GM19193 (cell line): ENCODE measurements around the gene HEXA.

Experiments used
- POLR2A ChIP-seq: IDR thresholded peaks from 4 replicates; pipeline ENCODE4 v1.6.1; 2011; ENCODE audit not compliant: insufficient read depth, insufficient read length; ENCODE audit errors: extremely low read depth

HEXA gene

DNA sequence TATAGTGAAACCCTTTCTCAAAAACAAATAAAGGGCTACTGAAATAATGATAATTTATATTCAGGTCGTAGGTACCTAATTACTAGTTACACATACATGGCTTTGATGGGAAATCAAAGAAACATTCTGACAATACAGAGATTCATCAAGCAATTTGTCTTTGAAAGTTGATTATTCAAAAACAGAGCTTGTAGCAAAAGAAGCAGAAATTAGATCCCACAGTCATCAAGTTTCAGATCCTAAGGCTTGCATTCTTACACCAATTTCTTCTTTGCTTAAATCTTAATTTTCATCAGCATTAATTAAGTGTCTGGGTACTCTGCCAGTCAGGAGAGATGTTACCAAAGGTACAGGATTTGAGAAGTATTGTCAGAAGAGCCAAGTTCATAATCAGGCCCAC lies 1.5 kb upstream of the HEXA start:
- TF ChIP-seq POLR2A, result no peak

DNA sequence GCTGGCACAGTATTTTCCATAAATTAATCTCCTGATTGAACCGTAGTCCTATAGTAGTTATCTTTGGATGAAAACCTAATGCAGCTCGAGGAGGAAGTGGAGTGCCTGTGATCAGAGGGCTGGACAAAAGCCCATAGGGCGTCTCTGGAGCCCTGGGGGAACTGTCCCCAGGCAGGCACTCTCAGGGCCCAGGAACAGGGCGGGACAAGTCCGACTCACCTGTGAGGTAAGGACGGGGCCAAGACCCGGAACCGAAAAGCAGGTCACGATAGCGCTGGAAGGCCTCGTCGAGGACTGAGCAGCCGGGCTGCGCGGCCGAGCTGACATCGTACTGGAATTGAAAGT lies 341 bp downstream of the HEXA start:
- TF ChIP-seq POLR2A, result no peak

DNA sequence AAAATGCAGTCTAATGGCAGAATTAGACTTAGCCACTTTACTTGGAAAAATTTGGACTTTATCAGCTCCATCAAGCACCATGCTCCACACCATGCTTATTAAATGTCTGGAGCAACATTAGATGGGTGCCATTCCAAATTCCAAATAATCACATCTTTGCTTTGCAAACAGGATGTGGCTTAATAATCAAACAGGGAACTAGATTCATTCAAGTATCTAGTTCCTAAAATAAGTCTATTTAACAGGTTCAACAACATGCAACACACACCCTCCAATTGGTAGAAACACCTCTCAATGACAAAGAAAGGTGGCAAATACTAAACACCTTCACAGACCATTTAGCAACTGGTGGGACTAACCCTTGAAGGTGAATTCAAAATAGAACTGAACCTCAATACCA lies 3.5 kb downstream of the HEXA start:
- TF ChIP-seq POLR2A, result no peak

DNA sequence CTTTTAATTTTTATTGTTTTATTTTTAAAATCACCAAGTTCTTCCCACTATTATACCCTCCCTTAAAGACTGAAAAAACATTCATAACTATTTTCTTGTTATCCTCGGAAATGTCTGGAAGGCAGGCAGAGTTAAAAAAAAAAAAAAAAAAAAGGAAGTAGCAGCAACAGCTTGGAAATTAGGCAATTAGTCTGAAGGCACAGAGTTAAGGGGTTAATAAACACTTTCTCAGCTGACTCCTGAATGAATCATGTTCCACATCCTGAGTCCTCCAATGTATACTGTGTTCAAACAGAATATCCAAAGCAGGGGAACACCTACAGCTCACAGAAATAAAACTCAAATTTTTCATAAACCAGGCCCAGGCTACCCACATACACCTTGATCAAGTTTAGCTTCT lies 5.8 kb downstream of the HEXA start:
- no peak for TF ChIP-seq POLR2A

DNA sequence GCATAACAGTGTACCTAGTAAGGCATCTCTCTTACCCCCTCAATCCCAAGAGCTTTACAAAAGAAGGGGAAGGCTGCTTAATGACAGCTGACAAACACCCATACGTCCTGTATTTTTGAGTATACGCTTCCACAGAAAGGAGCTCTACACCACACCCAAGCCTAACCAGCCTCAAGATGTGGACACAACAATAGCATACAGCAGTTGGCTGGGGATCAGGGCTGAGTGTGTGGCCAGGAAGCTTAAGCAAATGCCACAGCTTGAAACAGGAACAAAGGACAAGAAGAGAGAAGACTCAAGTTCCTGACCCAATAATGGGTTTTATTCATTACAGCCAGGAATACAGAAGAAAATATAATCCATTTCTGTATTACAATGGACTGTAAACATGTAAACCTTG lies 6.9 kb downstream of the HEXA start:
- TF ChIP-seq POLR2A, result no peak

DNA sequence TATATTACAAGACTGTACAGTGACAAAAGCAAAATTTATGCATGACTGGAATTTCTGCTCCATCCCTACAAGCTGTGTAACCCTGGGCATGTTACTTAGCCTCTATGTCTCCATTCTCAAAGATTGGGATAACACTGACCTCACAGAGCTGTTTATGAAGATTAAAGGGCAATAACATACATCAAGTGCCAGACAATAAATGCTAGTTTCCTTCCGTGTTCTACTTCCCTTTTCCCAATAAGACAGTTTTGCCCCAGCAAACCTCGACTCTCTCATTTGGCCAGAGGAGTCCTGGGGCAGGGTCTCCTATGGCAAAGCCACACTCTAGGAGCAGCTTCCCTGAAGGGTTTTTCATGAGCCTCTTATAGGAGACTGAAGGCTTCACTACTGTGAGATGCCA lies 7.5 kb downstream of the HEXA start:
- no peak for TF ChIP-seq POLR2A

DNA sequence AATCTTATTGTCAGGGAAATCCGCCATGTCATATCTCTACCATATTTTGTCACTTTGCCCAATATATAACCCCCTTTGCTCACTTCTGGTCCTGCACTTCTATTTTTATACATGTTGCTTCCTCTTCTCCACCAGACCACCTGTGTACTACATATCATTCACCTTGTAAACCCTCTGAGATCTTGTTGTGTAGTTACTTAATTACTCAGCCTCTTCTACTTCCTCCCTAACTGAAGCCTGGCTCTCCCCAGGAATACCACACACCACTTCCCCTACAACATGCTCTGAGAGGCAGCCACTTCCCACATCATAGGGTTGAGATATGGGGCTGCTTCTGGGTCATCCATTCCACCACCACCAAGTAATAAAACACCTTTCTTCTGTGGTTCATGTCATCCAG lies 10.0 kb downstream of the HEXA start:
- no peak for TF ChIP-seq POLR2A

DNA sequence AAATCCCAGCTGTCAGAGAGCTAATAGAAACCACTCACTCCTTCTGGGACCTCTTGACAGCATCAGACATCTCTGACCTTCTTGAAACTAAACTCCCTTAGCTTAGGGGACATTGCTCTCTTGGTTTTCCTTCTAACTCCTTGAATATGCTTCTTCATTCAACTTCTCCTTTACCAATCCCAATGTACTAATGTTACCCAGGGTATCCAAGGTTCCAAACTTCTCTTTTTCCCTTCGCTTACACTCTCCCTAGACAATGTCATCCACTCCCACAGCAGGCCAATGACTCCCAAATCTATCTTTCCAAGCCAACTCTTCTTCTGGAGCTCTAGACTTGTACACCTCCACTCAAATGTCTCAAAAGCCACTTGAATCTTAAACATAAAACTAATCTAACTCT lies 14.6 kb downstream of the HEXA start:
- no peak for TF ChIP-seq POLR2A

DNA sequence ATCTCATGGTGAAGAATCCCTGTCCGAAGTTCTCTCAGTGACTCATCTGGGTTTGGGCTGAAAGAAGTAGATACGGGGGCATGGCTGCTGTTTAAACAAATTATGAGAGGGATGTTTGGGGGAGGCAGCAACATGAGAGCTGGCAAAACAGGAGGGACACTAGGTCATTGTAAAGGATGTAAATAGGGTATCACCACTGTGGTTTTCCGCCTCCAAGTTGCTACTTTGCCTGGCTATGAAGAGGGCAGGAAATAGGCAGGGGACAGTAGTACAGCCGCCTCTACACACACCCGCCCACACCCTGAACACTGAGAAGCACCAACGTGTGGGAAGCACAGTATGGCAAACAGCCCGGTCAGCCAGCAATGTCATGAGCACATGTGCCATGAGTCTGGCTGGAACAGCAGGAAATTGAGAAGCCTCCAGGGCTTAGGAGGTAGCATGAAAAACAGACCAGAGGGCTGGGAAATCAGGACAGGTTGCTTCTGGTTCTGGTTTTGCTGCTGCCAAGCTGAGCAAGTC lies 17.1 kb downstream of the HEXA start:
- no peak for TF ChIP-seq POLR2A

DNA sequence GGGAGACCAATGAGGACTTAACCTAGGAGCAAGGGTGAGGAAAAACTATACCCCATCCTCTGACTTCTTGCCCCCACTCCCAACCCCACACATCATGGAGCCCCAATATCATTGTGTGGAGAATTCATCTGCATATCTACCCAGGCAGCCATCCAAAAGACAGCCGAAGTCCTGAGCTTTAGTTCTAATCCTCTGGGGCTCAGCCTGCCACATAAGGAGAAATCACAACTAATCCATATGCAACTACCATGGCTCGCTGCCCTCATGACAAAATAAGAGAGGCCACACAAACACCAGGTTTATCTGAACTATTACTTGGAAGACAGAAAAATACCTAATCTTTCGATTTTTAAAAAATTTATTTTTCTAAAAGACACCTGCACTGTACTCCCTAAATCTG lies 17.7 kb downstream of the HEXA start:
- TF ChIP-seq POLR2A, result no peak

DNA sequence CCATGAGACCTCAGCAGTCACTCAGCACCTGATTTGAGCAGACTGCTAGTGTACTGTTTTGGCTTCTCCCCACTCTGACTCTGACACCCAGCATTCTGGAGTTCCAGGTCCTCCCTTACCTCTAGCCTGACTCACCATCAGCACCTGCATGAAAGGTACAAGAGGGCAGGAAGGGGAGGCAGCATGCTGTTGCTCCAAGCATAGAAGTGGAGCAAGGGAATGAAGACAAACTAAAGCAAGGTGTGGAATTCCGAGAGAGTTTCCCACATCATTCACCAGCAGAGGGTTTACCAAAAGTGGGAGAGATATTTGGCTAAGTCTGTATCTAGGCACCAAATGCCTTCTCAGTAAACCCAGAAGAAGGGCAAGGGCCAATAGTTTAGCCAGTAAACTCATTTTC lies 21.3 kb downstream of the HEXA start:
- no peak for TF ChIP-seq POLR2A

DNA sequence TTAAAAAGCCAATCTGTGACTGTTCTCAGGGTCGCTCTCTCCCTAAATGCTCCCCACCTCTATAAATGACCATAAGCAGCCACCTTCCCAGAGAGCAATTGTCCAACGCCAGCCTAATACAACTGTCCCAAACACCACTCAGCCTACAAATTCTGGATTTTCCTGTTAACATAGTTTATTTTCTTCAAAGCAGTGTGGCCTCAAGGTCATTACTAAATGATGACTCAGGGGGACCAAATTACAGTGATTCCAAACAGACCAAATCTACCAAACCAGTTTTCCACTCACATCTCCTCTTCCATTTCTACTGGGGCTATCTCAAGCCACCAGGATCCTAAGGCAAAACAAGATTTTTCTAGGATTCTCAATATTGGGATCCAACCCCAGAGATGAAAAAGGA lies 22.5 kb downstream of the HEXA start:
- no peak for TF ChIP-seq POLR2A

DNA sequence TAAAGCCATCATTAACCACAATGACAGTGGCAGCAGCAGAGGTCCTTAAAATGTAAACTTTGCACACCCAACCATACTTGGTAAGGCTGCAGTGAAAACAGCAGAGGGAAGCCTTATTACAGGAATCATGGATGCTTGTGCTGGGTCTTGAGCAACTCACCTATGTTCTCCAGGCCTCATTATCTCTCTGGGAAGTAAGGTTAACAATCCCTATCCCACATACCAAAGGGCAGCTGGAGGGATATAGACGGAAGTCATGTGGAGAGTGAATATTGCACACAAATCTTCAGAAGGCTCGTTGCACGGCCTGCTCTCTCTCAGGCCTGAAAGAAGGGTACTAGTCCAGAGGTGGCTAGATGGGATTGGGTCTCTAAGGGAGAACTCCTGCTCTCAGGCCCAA lies 30.0 kb downstream of the HEXA start:
- TF ChIP-seq POLR2A, result no peak

DNA sequence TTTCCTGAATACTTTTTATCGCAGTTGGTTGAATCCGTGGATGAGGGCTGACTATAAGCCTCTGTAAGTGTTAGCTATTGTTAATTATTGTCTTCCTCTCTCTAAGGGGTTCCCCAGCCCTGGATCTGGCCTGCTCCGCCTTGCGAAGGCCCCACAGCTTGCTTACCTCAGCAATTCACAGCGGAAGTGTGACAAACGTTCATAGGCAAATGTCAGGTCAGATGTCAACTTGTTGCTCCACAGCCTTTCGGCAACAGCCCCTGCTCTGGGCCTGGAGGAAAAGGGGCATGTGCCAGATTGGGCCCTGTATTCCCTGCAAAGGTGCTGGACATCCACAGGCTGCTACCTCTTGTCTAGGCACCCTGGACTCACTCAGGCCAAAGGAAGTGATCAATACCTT lies 30.5 kb downstream of the HEXA start:
- TF ChIP-seq POLR2A, result no peak

DNA sequence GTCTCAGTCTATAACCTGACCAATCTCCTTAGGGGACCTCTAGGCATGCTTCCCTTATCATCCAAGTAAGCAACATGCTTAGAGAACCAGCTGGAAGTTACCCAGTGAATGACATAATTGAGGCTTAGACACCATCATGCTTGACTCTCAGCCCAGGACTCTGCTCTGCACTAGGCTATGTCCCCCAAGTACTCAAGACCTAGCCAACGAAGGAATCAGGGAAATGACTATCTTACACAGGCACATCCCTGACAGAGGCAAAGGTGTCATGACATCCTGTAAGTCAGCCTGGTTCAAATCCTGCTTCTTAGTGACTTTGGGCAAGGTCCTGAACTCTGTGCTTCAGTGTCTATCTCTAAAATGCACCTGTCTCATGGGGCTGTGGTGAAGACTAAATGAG lies 31.2 kb downstream of the HEXA start:
- no peak for TF ChIP-seq POLR2A

DNA sequence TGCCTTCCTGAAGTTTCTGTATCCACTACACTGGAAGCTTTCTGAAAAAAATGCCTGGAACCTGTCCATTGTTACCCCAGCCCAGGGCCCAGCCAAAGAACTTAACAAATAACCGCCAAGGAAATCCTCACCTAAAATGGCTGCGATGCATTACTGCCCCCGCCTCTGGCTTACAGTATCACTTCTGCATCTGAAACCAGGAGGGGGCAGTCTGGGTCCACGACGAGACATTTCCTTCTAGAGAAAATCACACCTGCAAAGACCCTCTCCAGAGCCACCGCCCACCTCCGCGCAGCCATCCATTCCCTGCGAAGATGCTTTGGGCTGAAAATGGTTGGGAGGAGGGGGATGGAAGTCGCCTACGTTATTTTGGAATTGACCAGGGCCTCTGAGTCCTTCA lies 33.4 kb downstream of the HEXA start:
- TF ChIP-seq POLR2A, result no peak

DNA sequence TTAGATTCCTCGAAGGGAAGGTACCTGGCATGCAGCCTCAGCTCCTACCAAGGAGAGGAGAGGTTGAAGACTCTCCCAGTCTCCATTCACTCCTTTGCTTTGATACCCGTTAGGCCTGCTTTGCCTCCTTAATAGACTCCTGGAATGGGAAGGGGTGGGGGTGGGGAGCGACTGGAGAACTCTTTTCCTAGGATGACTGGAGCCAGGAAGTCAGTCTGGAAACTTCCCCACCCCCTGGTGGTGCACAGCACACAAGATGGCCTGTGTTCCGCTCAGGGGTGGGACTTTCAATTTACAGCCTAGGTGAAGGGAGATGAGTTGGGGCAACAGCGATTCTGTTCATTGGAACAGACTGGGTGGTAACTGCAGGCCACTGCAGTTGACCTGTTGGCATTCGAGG lies 34.5 kb downstream of the HEXA start:
- TF ChIP-seq POLR2A, result no peak

DNA sequence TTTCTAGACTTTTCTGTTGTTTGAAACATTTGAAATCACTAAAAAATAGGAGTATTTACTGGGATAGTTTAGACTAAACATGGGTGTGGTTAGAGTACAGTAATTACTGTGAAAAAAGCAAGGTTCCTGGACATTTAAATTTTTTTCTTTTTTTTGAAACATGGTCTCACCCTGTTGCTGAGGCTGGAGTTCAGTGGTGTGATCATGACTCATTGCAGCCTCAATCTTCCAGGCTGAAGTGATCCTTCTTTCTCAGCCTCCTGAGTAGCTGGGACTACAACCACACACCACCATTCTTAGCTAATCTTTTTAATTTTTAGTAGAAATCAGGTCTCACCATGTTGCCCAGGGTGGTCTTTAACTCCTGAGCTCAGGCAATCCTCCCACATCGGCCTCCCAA lies 35.4 kb downstream of the HEXA start:
- no peak for TF ChIP-seq POLR2A
